ENCODE data around the gene PUSL1. TPM values are rescaled to one million over a fixed set of nuclear protein-coding genes. Genes with fewer than 3 reads are reported as not detected.

The PUSL1 gene
- total and polyA plus RNA-seq, 2 of the 13 experiments (the other 11 are each of a cell fraction or from before 2014, with no cell fraction given) = 8.3 to 22.2 TPM

GRCh38 chr1:1307923-1308755 lies at the start of gene PUSL1, which contains the start of gene ACAP3 (continued):
- TF ChIP-seq SPEN (CRISPR knock-in tag; IDR thresholded peaks at IDR 0.05; ENCODE audit: low read depth) (0 out of 2 replicates have a peak, but pooled peaks have one; percentile 18), ZNF232 (CRISPR knock-in tag; IDR thresholded peaks at IDR 0.05; ENCODE audit: borderline replicate concordance) (0 out of 2 replicates have a peak, but pooled peaks have one; percentile 15), CENPX (CRISPR knock-in tag; IDR thresholded peaks at IDR 0.05) (no peak), IRX3 (CRISPR knock-in tag; IDR thresholded peaks at IDR 0.05; ENCODE audit: borderline replicate concordance, low read depth) (peak; percentile 36; the same call in 1 of the 2 replicates), ETV6 (CRISPR knock-in tag; conservative IDR thresholded peaks at IDR 0.05) (no peak), TEF (CRISPR knock-in tag; IDR thresholded peaks at IDR 0.05) (no peak; the same call in 1 of the 2 replicates), CREB1 (IDR thresholded peaks at IDR 0.05) (no peak; the same call in 1 of the 2 replicates), CREB1 (CRISPR knock-in tag; IDR thresholded peaks at IDR 0.05) (no peak), ZFP36L1 (CRISPR knock-in tag; IDR thresholded peaks at IDR 0.05) (no peak), TEAD3 (CRISPR knock-in tag; optimal IDR thresholded peaks at IDR 0.05; ENCODE audit: borderline replicate concordance) (peak; percentile 6), PATZ1 (CRISPR knock-in tag; IDR thresholded peaks at IDR 0.05) (peak; percentile 37), BATF2 (CRISPR knock-in tag; IDR thresholded peaks at IDR 0.05) (0 out of 2 replicates have a peak, but pooled peaks have one; percentile 55), ZNF792 (CRISPR knock-in tag; IDR thresholded peaks at IDR 0.05) (peak; percentile 72), ZBTB42 (CRISPR knock-in tag; IDR thresholded peaks at IDR 0.05) (no peak; the same call in 1 of the 2 replicates), HDAC1 (CRISPR knock-in tag; IDR thresholded peaks at IDR 0.05) (peak; percentile 70)
- TF ChIP-seq, protein P1, sequence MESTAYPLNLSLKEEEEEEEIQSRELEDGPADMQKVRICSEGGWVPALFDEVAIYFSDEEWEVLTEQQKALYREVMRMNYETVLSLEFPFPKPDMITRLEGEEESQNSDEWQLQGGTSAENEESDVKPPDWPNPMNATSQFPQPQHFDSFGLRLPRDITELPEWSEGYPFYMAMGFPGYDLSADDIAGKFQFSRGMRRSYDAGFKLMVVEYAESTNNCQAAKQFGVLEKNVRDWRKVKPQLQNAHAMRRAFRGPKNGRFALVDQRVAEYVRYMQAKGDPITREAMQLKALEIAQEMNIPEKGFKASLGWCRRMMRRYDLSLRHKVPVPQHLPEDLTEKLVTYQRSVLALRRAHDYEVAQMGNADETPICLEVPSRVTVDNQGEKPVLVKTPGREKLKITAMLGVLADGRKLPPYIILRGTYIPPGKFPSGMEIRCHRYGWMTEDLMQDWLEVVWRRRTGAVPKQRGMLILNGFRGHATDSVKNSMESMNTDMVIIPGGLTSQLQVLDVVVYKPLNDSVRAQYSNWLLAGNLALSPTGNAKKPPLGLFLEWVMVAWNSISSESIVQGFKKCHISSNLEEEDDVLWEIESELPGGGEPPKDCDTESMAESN (CRISPR knock-in tag; conservative IDR thresholded peaks at IDR 0.05) = 0 out of 2 replicates have a peak, but pooled peaks have one; percentile 26
- TF ChIP-seq, protein P2, sequence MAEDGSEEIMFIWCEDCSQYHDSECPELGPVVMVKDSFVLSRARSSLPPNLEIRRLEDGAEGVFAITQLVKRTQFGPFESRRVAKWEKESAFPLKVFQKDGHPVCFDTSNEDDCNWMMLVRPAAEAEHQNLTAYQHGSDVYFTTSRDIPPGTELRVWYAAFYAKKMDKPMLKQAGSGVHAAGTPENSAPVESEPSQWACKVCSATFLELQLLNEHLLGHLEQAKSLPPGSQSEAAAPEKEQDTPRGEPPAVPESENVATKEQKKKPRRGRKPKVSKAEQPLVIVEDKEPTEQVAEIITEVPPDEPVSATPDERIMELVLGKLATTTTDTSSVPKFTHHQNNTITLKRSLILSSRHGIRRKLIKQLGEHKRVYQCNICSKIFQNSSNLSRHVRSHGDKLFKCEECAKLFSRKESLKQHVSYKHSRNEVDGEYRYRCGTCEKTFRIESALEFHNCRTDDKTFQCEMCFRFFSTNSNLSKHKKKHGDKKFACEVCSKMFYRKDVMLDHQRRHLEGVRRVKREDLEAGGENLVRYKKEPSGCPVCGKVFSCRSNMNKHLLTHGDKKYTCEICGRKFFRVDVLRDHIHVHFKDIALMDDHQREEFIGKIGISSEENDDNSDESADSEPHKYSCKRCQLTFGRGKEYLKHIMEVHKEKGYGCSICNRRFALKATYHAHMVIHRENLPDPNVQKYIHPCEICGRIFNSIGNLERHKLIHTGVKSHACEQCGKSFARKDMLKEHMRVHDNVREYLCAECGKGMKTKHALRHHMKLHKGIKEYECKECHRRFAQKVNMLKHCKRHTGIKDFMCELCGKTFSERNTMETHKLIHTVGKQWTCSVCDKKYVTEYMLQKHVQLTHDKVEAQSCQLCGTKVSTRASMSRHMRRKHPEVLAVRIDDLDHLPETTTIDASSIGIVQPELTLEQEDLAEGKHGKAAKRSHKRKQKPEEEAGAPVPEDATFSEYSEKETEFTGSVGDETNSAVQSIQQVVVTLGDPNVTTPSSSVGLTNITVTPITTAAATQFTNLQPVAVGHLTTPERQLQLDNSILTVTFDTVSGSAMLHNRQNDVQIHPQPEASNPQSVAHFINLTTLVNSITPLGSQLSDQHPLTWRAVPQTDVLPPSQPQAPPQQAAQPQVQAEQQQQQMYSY (CRISPR knock-in tag; IDR thresholded peaks at IDR 0.05) = peak; percentile 33; the same call in 1 of the 2 replicates
- TF ChIP-seq, protein P3, sequence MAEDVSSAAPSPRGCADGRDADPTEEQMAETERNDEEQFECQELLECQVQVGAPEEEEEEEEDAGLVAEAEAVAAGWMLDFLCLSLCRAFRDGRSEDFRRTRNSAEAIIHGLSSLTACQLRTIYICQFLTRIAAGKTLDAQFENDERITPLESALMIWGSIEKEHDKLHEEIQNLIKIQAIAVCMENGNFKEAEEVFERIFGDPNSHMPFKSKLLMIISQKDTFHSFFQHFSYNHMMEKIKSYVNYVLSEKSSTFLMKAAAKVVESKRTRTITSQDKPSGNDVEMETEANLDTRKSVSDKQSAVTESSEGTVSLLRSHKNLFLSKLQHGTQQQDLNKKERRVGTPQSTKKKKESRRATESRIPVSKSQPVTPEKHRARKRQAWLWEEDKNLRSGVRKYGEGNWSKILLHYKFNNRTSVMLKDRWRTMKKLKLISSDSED (CRISPR knock-in tag; IDR thresholded peaks at IDR 0.05) = no peak

Data from HepG2 (cell line).